ENCODE data around the gene DCAF8.

The DCAF8 gene

DNA sequence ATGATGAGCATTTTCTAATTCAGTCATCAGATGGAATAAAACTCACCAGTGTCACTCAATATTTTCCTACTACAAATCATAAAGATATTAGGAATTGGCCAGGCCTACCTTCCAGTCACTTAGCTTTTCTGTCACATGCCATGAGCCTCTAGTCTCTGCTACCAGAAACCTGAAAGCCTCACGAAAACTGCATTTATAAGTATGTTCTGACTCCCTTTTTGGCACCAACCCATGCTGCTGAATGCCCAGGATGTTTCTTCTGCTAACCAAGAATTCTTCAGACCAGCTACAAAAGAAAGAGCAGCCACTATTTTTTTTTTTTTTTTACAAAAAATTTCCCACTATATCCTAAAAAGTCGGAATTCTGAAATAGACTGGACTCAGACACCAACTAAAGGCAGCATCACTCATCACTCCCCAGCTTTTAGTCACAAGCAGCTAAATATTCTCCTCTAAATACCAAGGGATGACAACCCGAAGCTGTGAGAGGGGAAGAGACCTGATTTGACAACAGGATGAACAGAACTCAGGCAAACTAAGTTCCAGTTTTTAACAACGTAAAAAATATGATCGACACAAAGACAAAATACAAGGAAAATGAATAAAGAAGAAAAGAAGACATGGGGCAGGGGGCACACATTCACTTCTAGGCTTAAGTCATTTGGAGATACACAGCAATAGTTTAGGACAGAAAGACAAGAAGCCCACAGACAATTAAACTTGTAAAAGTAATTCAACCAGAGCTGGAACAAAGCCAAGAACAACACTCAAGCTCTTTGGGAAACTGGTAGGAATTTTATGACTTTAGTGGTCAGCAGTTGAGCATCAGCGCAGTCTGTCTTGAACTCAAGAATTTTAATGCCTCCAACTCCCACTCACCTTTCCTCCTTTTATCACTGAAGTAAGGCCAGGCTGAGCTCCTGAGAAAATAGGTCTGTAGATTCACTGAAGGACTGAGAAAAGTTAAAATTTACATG, 1.7 kb downstream of the DCAF8 start:
- DNase-seq = no peak

- DNase-seq = no peak
Measured at GRCh38 chr1:160258177-160258798, 4.1 kb downstream of the DCAF8 start.

GRCh38 chr1:160257411-160258015, 4.8 kb downstream of the DCAF8 start:
- no peak for DNase-seq

GRCh38 chr1:160256396-160257046, 5.8 kb downstream of the DCAF8 start:
- DNase-seq = no peak

DNA sequence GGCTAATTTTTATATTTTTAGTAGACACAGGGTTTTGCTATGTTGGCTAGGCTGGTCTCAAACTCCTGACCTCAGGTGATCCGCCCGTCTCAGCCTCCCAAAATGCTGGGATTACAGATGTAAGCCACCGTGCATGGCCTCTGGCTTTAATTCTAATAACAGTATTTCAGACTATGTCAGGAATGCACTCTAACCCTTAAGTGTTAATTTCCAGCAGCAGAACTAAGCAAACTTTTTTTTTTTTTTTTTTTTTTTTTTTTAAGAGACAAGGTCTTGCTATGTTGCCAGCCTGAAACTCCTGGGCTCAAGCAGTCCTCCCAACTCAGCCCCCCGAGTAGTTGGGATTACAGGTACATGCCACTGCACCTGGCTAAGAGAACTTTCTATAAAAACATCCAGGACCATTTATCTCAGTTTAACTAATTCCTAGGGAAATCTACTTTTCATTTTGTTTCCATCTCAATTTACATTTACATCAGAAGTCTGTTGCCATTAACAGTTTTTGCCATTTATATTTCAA, 6.5 kb downstream of the DCAF8 start:
- DNase-seq = no peak

DNA sequence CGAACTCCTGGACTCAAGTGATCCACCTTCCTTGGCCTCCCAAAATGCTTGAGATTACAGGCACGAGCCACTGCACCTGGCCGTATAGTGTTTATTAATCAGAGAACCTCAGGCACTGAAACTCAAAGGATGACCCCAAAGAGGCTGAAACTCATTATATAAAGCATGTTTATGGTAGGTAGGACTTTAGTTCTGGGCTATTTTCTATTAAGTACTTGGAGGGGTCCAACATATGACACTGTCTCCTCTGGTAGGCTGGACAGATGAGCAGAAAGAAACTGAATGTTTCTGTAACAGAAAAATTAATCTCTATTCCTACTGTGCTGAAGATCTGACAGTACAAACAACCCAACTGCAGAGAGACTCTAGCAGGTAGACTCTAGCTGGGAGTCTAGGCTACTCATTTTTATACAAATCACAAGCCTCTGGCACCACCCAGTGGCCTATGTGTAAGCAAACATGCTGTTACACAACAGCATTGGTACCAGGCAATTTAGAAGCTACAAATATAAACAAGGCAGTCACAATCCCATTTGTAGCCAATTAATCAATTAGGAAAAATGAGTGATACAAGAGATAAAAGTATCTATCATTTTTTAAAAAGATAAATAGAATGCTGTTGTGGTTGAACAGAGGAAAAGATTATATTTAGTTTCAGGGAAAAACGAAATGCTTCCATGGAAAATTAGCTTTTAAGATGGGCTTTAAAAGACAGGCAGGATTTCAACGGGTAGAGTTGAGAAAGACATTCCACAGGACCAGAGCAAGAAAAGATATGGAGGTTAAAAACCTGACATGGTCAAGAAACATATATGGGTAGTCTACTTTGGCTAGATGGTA, 10.4 kb downstream of the DCAF8 start:
- DNase-seq = no peak

GRCh38 chr1:160251011-160251410, 11.3 kb downstream of the DCAF8 start:
- DNase-seq = no peak

- DNase-seq = no peak
Measured at GRCh38 chr1:160247053-160247452, 15.3 kb downstream of the DCAF8 start.

DNA sequence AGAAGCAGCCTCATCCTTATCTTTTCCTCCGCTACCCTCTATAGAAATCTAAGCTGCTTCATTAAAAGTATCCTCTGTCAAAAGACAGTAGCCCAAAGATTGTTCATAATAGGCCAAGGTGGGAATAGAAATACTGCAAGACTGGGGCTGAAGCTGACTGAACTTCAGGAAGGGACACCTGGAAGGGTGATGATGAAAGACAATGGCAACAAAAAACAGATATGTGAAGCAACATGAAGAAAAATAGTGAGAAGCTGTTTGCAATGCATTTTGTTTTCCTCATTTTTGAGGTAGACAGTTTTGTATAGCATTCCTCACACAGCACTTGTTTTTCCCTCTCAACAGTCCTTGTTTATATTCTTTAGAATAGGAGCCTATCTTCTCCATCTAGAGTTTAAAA, 16.9 kb downstream of the DCAF8 start:
- no peak for DNase-seq

GRCh38 chr1:160244209-160244608, 18.1 kb downstream of the DCAF8 start:
- DNase-seq = no peak

DNA sequence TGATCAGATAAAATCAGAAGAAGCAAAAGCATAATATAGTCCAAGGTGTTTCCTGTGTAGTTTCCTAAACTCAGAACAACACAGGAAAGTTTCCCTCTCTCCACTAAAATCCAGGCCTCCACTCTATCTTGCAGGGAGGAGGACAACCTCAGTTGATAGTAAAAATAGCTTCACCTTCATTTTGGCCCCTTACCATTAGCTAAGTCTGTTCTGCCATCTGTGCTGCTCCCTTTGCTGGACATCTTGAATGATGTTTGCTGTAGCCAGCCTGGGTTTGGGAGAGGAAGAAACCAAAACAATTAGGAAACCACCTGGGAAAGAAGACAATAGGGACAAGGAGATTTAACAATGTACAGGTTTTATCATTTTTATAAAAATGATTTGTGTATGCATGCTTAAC, 18.6 kb downstream of the DCAF8 start:
- no peak for DNase-seq

DNA sequence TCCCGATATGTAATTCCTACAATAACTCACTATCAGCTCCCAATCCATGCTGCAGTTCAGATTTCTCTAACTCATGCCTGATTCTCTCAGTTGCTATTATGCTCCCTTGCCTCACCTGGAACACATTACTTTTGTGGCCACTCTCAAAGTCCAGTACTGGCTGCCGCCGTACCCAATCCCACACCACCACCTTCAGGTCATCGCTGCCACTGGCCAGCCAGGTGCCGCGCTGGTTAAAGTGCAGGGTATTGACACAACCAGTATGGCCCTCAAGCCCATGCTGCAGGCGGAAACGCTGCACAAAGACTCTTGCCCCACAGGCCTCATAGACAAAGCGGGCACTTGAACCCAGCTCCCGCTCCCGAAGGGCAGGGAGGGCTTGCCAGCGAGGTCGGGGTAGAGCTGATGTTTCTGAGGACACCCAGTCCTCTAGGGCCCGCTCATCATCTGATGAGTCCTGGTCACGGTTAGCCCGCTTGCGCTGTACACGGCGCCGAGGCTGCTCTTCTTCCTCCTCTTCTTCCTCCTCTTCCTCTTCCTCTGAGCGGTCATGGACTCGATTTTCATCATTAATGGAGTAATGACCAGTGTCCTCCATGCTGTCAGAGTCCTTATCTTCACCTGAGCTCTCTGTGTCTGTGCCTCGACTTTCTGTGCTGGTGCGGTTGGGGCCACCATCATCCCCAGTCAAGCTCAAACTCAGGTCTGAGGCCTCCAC, 22.6 kb downstream of the DCAF8 start:
- no peak for DNase-seq

- no peak for DNase-seq
Measured at GRCh38 chr1:160238408-160238807, 23.9 kb downstream of the DCAF8 start.

GRCh38 chr1:160237558-160237957, 24.8 kb downstream of the DCAF8 start:
- DNase-seq = no peak

GRCh38 chr1:160236806-160237205, 25.5 kb downstream of the DCAF8 start:
- DNase-seq = no peak

- DNase-seq = no peak
Measured at GRCh38 chr1:160232911-160233310, 29.4 kb downstream of the DCAF8 start.

DNA sequence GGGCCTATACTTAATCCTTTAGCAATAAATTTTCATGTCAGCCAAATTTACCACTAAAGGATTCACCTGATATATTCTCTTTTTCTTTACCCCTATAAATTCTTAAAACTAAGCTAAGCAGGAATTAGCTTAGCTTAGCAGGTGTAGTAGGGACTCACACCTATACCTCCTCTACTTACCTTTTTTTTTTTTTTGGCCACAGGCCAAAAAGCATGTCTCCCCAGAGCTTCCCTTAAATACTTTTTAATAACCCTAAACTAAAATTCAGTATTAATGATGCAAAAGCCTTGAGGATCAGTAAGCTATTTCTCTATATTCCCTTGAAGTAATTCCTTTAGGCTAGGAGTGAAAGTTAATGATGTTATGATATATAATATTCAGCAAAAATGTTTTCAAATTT, 33.9 kb downstream of the DCAF8 start:
- DNase-seq = no peak

GRCh38 chr1:160227561-160227960, 34.8 kb downstream of the DCAF8 start:
- no peak for DNase-seq

DNA sequence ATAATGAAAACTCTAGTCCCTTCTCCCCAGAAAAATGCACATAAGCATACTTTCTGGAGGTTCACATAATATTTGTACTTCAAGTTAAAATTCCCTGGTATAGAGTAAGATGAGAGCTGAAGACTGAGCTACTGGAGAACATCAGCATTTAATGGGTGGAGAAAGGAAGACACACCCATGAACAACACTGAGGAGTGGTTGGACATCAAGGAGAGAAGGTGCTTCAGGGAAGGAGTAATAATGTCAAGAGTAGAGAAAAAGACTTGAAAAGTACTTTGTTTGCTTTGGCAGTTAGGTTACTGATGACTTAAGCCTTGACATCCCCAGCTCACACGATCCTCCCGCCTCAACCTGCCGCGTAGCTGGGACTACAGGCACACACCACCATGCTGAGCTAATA, 35.3 kb downstream of the DCAF8 start:
- DNase-seq = no peak

DNA sequence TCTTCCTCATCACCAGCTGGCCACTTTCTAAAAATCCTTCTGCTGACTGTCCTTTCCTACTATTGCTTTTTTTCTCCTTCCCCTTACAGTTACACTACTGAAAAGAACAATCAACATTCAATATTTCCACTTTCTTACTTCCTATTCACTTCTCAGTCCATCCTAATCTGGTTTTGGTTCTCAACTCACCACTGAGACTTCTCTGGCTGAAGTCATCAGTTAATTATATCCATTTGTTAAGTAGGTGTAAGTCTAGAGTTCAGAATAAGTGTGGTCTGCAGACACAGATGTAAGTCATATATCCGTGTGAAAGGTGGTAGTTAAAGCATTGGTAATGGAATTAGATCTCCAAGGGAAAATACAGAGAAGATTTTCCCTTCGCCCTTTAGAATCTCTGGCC, 35.7 kb downstream of the DCAF8 start:
- no peak for DNase-seq

GRCh38 chr1:160225345-160225744, 37.0 kb downstream of the DCAF8 start:
- no peak for DNase-seq

Data from T1000 (cell line).